Measurements from ENCODE around the gene CREBRF. TPM values are rescaled to one million over a fixed set of nuclear protein-coding genes. Genes with fewer than 3 reads are reported as not detected.
A peak's percentile ranks its signal among the peaks of the same experiment; 100 is the strongest.

The CREBRF gene
- total and polyA plus RNA-seq, 2 of the 4 experiments (the other 2 are of a cell fraction), result 3.2 to 16.1 TPM

- TF ChIP-seq FOS (IDR thresholded peaks at IDR 0.05; ENCODE audit: low read depth, low read length) (no peak), CEBPB (IDR thresholded peaks at IDR 0.05; ENCODE audit: low read depth, low read length) (peak; percentile 16; the same call in 1 of the 2 replicates)
- Histone ChIP-seq H3K23ac (ENCODE audit: low read depth, low read length) (no peak overlapping the region), H3K4ac (ENCODE audit: low read depth, low read length) (no peak overlapping the region), H2BK15ac (ENCODE audit: low read depth, low read length) (no peak overlapping the region), H2AFZ (replicated peaks; ENCODE audit: low read length, poor library complexity) (no peak overlapping the region), H3K79me1 (ENCODE audit: low read depth in 1 of 2, low read length in 2 of 2) (peaks cover 40 to 83% of the 10 kb centered on the region in 2 experiments), H3K4me3 (ENCODE audit: insufficient read depth, low read depth, low read length) (no peak overlapping the region), H4K20me1 (ENCODE audit: insufficient read depth, low read length) (peaks cover 45% of the 10 kb centered on the region), H3K4me2 (ENCODE audit: low read depth, low read length) (no peak overlapping the region), H3K18ac (ENCODE audit: low read depth, low read length) (no peak overlapping the region), H3K9me3 (ENCODE audit: control insufficient read depth, insufficient read depth, low read length) (no peaks in the 10 kb centered on the region), H3K27me3 (ENCODE audit: control insufficient read depth, insufficient read depth, low read length) (no peaks in the 10 kb centered on the region), H4K8ac (ENCODE audit: low read depth in 2 of 2, low read length in 2 of 2) (no peak overlapping the region), H2BK120ac (ENCODE audit: low read depth, low read length) (no peak overlapping the region), H3K9ac (ENCODE audit: low read depth, low read length) (no peak overlapping the region), H4K5ac (ENCODE audit: low read depth, low read length) (no peak overlapping the region), H4K91ac (ENCODE audit: insufficient read depth, low read depth, low read length) (no peak overlapping the region), H3K36me3 (ENCODE audit: control insufficient read depth, insufficient read depth, low read length) (peaks cover 3% of the 10 kb centered on the region; the same call in 1 of the 2 replicates), H3K9me1 (ENCODE audit: insufficient read depth, low read length) (peaks cover 25% of the 10 kb centered on the region), H3K4me1 (ENCODE audit: control insufficient read depth, insufficient read depth, low read length) (peaks cover 17% of the 10 kb centered on the region), H2BK20ac (ENCODE audit: low read depth, low read length) (no peak overlapping the region), H2BK5ac (ENCODE audit: low read depth, low read length, poor library complexity, severe bottlenecking) (no peak overlapping the region), H3K56ac (ENCODE audit: extremely low read depth, insufficient read depth, low read length) (no peak overlapping the region), H3K27ac (ENCODE audit: insufficient read depth, low read length) (no peak overlapping the region), H3K14ac (replicated peaks; ENCODE audit: low read depth, low read length) (no peak overlapping the region), H2AK9ac (replicated peaks; ENCODE audit: low read depth, low read length, poor library complexity) (no peak overlapping the region), H2AK5ac (ENCODE audit: low read depth, low read length) (no peak overlapping the region)
- no TSS peak for BruUV-seq (replicated peaks)
- CTCF ChIA-PET, result interaction anchor here (0.6 kb wide), 1 partner anchor 201 kb away, joined by 3 read pairs; no protein-coding TSS in a partner anchor
- WGBS, 2 experiments (ENCODE audit: extremely low coverage in 2 of 2, insufficient read length in 1 of 2), result no CpG with 5 or more reads among the region's 2 CpGs
- DNase-seq (no peak), ATAC-seq (ENCODE audit: low read depth) (no peak)
- in situ Hi-C loops (cut with MboI; ENCODE audit: low sequenced_read_pairs), result no loop called here
- intact Hi-C loops (cut with micrococcal nuclease), result no loop called here
- POLR2A ChIA-PET (ENCODE audit: unreplicated experiment), result no interaction called here
- dilution Hi-C loops (cut with HindIII; ENCODE audit: low sequenced_read_pairs, unreplicated experiment), result no loop called here
Observed at GRCh38 chr5:173015192-173015591, 41.0 kb upstream of the CREBRF start.

Measured in IMR-90 (cell line).